HTERT RPE-1 (cell line): ENCODE data around the gene OSBPL6.
"Not testable (repeated sequence)": the region's sequence is repeated elsewhere in the genome, so short reads cannot be mapped to it uniquely, and the experiment has no call there.

Experiments used
- in situ Hi-C: fragments of 300-500 bp; cut with MboI; formaldehyde crosslinking; loops from 4 replicates; pipeline ENCODE4 v1.14.3; 2020; ENCODE audit warnings: low sequenced_read_pairs

OSBPL6 gene

DNA sequence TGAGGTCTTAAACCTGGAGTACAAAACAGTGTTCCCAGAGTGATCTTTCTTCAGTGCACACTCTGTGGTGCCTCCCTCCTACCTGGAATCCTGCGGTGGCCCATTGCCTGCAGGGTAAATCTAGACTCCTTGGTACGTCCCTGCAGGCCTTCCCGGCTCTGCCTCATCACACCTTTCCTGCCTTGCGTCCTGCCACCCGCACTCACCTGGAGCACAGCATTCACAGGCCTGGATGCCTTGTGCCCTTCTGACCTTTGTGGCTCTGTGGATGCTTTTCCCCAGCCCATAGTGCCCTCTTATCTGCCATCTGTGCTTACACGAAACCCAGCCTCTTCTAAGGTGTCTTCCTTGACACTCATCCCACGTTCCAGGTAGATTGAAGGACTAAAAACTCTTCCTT, 194.0 kb downstream of the OSBPL6 start:
- in situ Hi-C loops, result no loop called here

DNA sequence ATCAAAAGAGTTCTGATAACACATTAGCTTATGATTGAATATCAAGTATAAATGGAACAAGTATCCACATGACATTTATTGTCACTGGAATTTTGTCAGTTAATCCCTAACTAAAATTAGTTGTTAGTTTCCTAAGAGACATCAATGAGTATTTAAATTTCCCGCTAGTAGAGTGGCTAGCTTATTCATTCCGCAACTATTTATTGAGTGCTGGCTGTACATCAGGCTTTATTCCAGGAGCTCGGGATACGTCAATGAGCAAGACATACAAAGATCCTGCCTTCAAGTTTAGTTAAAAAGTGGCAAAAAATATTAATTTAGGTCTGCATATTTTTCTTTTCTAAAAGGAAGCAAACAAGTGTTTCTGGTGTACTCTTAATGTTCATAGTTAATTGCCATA, 197.4 kb downstream of the OSBPL6 start:
- in situ Hi-C loops, result no loop called here

GRCh38 chr2:178392215-178392614, 197.9 kb downstream of the OSBPL6 start:
- in situ Hi-C loops, result no loop called here

- in situ Hi-C loops, result no loop called here
Observed at GRCh38 chr2:178394859-178395258, 200.5 kb downstream of the OSBPL6 start.

GRCh38 chr2:178395295-178395694, 201.0 kb downstream of the OSBPL6 start:
- in situ Hi-C loops, result no loop called here

GRCh38 chr2:178395941-178396570, 201.7 kb downstream of the OSBPL6 start:
- in situ Hi-C loops, result no loop called here

GRCh38 chr2:178397002-178397605, 202.8 kb downstream of the OSBPL6 start:
- in situ Hi-C loops, result no loop called here

GRCh38 chr2:178401994-178402437, 207.7 kb downstream of the OSBPL6 start:
- in situ Hi-C loops, result no loop called here

- in situ Hi-C loops, result no loop called here
Observed at GRCh38 chr2:178403671-178404306, 209.5 kb downstream of the OSBPL6 start.

GRCh38 chr2:178404368-178404767, 210.1 kb downstream of the OSBPL6 start:
- in situ Hi-C loops, result no loop called here

GRCh38 chr2:178409261-178409660, 214.9 kb downstream of the OSBPL6 start:
- in situ Hi-C loops, result no loop called here

DNA sequence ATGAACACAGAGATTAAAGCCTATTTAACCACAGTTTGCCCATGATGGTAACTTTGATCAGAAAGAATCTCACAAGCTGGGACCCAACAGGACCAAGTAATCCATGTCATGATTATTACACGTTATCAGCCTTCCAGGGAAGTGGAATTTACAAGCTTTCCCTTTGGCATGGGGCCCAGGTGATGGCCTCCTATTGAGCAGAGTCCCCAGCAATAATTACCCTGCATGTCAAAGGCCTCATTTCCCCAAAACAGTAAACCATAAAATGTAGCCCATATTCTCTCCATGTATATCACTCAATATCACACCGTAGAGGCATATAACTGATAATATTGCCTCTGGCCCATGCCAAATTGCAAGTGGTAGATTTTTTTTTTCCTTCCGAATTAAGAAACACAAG, 217.7 kb downstream of the OSBPL6 start:
- in situ Hi-C loops, result no loop called here

GRCh38 chr2:178412453-178412852, 218.1 kb downstream of the OSBPL6 start:
- in situ Hi-C loops, result not testable (repeated sequence)

DNA sequence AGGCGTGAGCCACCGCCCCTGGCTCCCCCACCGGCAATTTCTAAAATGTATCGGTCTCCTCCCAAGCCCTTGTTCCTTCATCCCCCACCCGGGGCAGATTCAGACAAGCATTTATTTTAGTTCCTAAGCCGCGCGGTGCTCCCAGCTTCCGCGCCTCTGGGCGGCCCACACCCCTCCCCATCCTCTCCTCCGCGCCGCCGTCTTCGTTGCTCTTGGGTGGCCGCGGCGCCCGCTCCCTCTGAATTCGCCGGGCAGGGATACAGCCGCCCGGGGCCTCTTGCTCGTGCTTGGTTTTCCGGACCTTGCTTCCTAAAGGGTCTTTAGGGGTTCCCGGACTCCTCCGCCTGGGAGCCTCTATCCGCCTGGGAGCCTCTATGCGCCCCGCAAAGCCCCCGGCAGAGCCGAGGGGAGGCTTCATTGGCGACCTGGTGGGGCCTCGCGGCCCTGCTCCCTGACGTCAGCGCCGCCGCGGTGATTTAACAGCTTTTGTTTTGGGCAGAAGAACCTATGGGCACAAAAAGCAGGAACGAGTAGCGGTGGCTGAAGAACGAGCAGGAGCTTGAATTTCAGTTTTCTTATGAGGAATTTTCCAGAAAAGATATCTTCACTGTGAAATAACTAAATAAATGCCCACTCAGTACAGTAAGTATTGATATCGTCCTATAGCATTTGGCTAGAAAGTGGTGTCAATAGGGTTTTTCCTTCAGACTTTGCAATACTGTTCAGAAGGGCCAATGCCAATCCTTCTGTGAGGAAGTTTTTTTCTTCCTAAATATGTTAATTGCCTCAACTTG, 219.4 kb downstream of the OSBPL6 start:
- in situ Hi-C loops, result no loop called here

- in situ Hi-C loops, result no loop called here
Observed at GRCh38 chr2:178414266-178415247, 220.2 kb downstream of the OSBPL6 start.

DNA sequence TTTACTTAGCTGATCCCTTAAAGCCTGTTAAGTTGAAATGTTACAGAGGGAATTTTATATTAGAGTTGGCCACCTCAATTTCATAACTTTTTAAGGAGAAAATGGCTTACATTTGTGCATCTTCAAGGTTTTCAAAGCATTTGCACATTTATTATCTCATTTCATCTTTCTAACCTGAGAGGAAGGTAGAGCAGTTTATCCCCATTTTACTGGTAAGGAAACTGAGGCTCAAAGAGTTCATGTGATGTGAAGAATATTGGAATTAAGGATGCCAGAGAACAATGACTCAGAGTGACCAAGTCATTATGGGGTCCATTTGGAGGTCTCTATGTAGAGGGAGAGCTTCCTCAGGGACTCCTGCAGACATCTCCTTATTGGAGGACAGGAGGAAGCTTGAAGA, 221.7 kb downstream of the OSBPL6 start:
- in situ Hi-C loops, result no loop called here

GRCh38 chr2:178417916-178418315, 223.6 kb downstream of the OSBPL6 start:
- in situ Hi-C loops, result no loop called here

- in situ Hi-C loops, result no loop called here
Observed at GRCh38 chr2:178418426-178418825, 224.1 kb downstream of the OSBPL6 start.

GRCh38 chr2:178419123-178419522, 224.8 kb downstream of the OSBPL6 start:
- in situ Hi-C loops, result no loop called here

- in situ Hi-C loops, result no loop called here
Observed at GRCh38 chr2:178420463-178420999, 226.2 kb downstream of the OSBPL6 start.
